Measurements from ENCODE around the gene C14orf180. TPM values are rescaled to one million over a fixed set of nuclear protein-coding genes. Genes with fewer than 3 reads are reported as not detected.

Gene C14orf180
- total RNA-seq, 6 experiments from 2014 or later = not detected

- no peak for TF ChIP-seq CTCF (IDR thresholded peaks at IDR 0.05)
- peaks cover 25% of the 10 kb centered on the region for H3K27me3 Mint-ChIP-seq (ENCODE audit: insufficient read depth)
- no peaks in the 10 kb centered on the region for H3K9me3 Mint-ChIP-seq
- no peaks in the 10 kb centered on the region for H3K36me3 Mint-ChIP-seq (ENCODE audit: low read depth)
- peaks cover 7% of the 10 kb centered on the region for H3K4me1 Mint-ChIP-seq (ENCODE audit: low read depth)
- DNase-seq = no peak
- no peak overlapping the region for H3K27ac Mint-ChIP-seq
- no peak overlapping the region for H3K4me3 Mint-ChIP-seq
Observed at GRCh38 chr14:104593710-104594136, 14.2 kb downstream of the C14orf180 start.

- Mint-ChIP-seq H3K36me3 (ENCODE audit: low read depth) (no peaks in the 10 kb centered on the region), H3K4me3 (no peak overlapping the region), H3K9me3 (no peaks in the 10 kb centered on the region), H3K27ac (no peak overlapping the region), H3K4me1 (ENCODE audit: low read depth) (peaks cover 7% of the 10 kb centered on the region), H3K27me3 (ENCODE audit: insufficient read depth) (peaks cover 24% of the 10 kb centered on the region)
- no peak for TF ChIP-seq CTCF (IDR thresholded peaks at IDR 0.05)
- DNase-seq = no peak
Observed at GRCh38 chr14:104594310-104595046, 14.9 kb downstream of the C14orf180 start.

- H3K4me1 Mint-ChIP-seq (ENCODE audit: low read depth) = peaks cover 7% of the 10 kb centered on the region
- H3K27ac Mint-ChIP-seq = no peak overlapping the region
- H3K27me3 Mint-ChIP-seq (ENCODE audit: insufficient read depth) = peaks cover 27% of the 10 kb centered on the region
- no peaks in the 10 kb centered on the region for H3K36me3 Mint-ChIP-seq (ENCODE audit: low read depth)
- no peaks in the 10 kb centered on the region for H3K9me3 Mint-ChIP-seq
- no peak for TF ChIP-seq CTCF (IDR thresholded peaks at IDR 0.05)
- no peak overlapping the region for H3K4me3 Mint-ChIP-seq
- no peak for DNase-seq
Observed at GRCh38 chr14:104595116-104595675, 15.6 kb downstream of the C14orf180 start.

GRCh38 chr14:104595911-104596450 is 16.4 kb downstream of the C14orf180 start:
- H3K36me3 Mint-ChIP-seq (ENCODE audit: low read depth) = no peaks in the 10 kb centered on the region
- H3K27me3 Mint-ChIP-seq (ENCODE audit: insufficient read depth) = peaks cover 30% of the 10 kb centered on the region
- no peak for TF ChIP-seq CTCF (IDR thresholded peaks at IDR 0.05)
- H3K27ac Mint-ChIP-seq = no peak overlapping the region
- H3K4me1 Mint-ChIP-seq (ENCODE audit: low read depth) = no peaks in the 10 kb centered on the region
- H3K9me3 Mint-ChIP-seq = no peaks in the 10 kb centered on the region
- DNase-seq = no peak
- no peak overlapping the region for H3K4me3 Mint-ChIP-seq

- H3K9me3 Mint-ChIP-seq = no peaks in the 10 kb centered on the region
- no peaks in the 10 kb centered on the region for H3K36me3 Mint-ChIP-seq (ENCODE audit: low read depth)
- no peak overlapping the region for H3K27ac Mint-ChIP-seq
- no peaks in the 10 kb centered on the region for H3K4me1 Mint-ChIP-seq (ENCODE audit: low read depth)
- H3K4me3 Mint-ChIP-seq = no peak overlapping the region
- no peak for TF ChIP-seq CTCF (IDR thresholded peaks at IDR 0.05)
- peaks cover 30% of the 10 kb centered on the region for H3K27me3 Mint-ChIP-seq (ENCODE audit: insufficient read depth)
- DNase-seq = no peak
Observed at GRCh38 chr14:104596451-104596918, 16.9 kb downstream of the C14orf180 start.
